Calu3 (cell line): ENCODE measurements around the gene TSHZ3. TPM values are rescaled to one million over a fixed set of nuclear protein-coding genes. Genes with fewer than 3 reads are reported as not detected.

ENCODE experiments used
- BruUV-seq: library from RNA; stranded (reverse); fragments of 400-500 nt; replicated peaks from 2 replicates; lab custom pipeline; 2021; lab: Mats Ljungman, UMichigan
- CTCF ChIA-PET: fragments of 300-600 bp; sonication (Branson Sonifier 250); formaldehyde crosslinking; loops from one replicate; lab custom pipeline; 2022; ENCODE audit warnings: antibody characterized with exemption; lab: Charles Lee
- DNase-seq: peaks from one replicate; pipeline ENCODE4 v3.0.0; 2022
- H3K27ac Mint-ChIP-seq: one replicate; pipeline ENCODE4 v1.8.0; 2022; ENCODE audit warnings: mixed read lengths; ENCODE audit not compliant: unreplicated experiment
- H3K27me3 Mint-ChIP-seq: one replicate; pipeline ENCODE4 v1.8.0; 2022; ENCODE audit warnings: mixed read lengths; ENCODE audit not compliant: unreplicated experiment
- H3K36me3 Mint-ChIP-seq: one replicate; pipeline ENCODE4 v1.8.0; 2022; ENCODE audit warnings: mild to moderate bottlenecking, moderate library complexity, mixed read lengths; ENCODE audit not compliant: insufficient read depth, unreplicated experiment
- H3K4me1 Mint-ChIP-seq: one replicate; pipeline ENCODE4 v1.8.0; 2022; ENCODE audit warnings: mild to moderate bottlenecking, low read depth, mixed read lengths; ENCODE audit not compliant: unreplicated experiment
- H3K4me3 Mint-ChIP-seq: one replicate; pipeline ENCODE4 v1.8.0; 2022; ENCODE audit warnings: mild to moderate bottlenecking, low read depth, moderate library complexity, mixed read lengths; ENCODE audit not compliant: unreplicated experiment
- H3K9me3 Mint-ChIP-seq: one replicate; pipeline ENCODE4 v1.8.0; 2022; ENCODE audit warnings: low read depth, mixed read lengths; ENCODE audit not compliant: unreplicated experiment
- intact Hi-C: fragments of 100-400 bp; cut with micrococcal nuclease; formaldehyde crosslinking; loops from one replicate; pipeline ENCODE4 v1.10.0; 2022; ENCODE audit not compliant: unreplicated experiment
- total RNA-seq: library from RNA; stranded (reverse); gene quantifications from 2 replicates; pipeline ENCODE4 v1.2.3, GENCODE V29; 2022
- TF ChIP-seq, protein P1 (sequence below): fragments of 200-600 bp; IDR thresholded peaks from one replicate; pipeline ENCODE4 v1.8.0; 2022; ENCODE audit warnings: antibody characterized with exemption; ENCODE audit not compliant: unreplicated experiment

Gene TSHZ3
- total RNA-seq, 1 experiment from 2014 or later: not detected

DNA sequence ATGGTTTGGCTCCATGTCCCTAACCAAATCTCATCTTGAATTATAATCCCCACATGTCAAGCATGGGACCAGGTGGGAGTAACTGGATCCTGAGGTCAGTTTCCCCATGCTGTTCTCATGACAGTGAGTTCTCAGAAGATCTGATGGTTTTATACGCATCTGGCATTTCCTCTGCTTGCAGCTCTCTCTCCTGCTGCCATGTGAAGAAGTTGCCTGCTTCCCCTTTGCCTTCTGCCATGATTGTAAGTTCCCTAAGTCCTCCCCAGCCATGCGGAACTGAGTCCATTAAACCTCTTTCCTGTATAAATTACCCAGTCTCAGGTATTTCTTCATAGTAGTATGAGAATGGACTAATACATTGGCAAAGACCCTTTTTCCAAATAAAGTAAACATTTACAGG, 96.8 kb downstream of the TSHZ3 start:
- peaks cover 16% of the 10 kb centered on the region for H3K9me3 Mint-ChIP-seq
- H3K27ac Mint-ChIP-seq: no peak overlapping the region
- intact Hi-C loops: no loop called here
- H3K4me1 Mint-ChIP-seq: no peaks in the 10 kb centered on the region
- H3K36me3 Mint-ChIP-seq: no peaks in the 10 kb centered on the region
- DNase-seq: no peak
- no peaks in the 10 kb centered on the region for H3K27me3 Mint-ChIP-seq
- TF ChIP-seq, protein P1, sequence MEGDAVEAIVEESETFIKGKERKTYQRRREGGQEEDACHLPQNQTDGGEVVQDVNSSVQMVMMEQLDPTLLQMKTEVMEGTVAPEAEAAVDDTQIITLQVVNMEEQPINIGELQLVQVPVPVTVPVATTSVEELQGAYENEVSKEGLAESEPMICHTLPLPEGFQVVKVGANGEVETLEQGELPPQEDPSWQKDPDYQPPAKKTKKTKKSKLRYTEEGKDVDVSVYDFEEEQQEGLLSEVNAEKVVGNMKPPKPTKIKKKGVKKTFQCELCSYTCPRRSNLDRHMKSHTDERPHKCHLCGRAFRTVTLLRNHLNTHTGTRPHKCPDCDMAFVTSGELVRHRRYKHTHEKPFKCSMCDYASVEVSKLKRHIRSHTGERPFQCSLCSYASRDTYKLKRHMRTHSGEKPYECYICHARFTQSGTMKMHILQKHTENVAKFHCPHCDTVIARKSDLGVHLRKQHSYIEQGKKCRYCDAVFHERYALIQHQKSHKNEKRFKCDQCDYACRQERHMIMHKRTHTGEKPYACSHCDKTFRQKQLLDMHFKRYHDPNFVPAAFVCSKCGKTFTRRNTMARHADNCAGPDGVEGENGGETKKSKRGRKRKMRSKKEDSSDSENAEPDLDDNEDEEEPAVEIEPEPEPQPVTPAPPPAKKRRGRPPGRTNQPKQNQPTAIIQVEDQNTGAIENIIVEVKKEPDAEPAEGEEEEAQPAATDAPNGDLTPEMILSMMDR: no peak
- no peak overlapping the region for H3K4me3 Mint-ChIP-seq
- CTCF ChIA-PET: no interaction called here
- no TSS peak for BruUV-seq

DNA sequence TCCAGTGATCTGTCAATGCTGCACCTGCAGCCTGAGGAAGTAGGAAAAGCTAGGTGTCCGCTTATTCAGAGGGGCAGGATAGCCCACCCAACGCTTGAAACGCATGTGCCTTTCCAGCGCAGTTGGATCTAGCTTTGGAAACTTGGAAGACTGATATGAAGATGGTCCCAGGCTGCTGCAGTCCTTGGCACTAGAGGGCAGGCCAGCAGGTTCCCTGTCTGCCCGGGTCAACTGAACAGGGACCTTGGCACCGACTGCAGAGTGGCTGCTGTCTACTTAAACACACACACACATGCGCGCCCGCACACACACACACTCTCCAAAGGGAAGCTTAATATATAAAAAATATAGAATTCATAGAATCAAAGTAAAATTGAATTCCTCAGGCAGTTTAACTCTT, 100.0 kb downstream of the TSHZ3 start:
- no peak for DNase-seq
- no peak overlapping the region for H3K4me3 Mint-ChIP-seq
- H3K36me3 Mint-ChIP-seq: no peaks in the 10 kb centered on the region
- CTCF ChIA-PET: interaction anchor here (0.7 kb wide), 1 partner anchor 268 kb away, joined by 3 read pairs; no protein-coding TSS in a partner anchor
- H3K4me1 Mint-ChIP-seq: no peaks in the 10 kb centered on the region
- peaks cover 19% of the 10 kb centered on the region for H3K9me3 Mint-ChIP-seq
- TF ChIP-seq, protein P1: no peak
- no TSS peak for BruUV-seq
- H3K27ac Mint-ChIP-seq: no peak overlapping the region
- H3K27me3 Mint-ChIP-seq: no peaks in the 10 kb centered on the region
- intact Hi-C loops: no loop called here

DNA sequence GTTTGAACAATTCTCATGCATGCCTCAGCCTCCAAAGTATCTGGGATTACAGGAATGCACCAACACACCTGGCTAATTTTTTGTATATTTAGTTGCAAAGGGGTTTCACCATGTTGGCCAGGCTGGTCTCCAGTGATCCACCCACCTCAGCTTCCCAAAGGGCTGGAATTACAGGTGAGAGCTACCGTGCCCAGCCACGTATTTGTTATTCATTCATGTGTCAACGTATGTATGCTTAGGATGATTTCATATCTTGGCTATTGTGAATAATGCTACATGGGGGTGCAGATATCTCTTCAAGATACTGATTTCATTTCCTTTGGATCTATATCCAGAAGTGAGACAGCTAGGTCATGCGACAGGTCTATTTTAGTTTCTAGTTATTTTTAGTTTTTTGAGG, 113.4 kb downstream of the TSHZ3 start:
- intact Hi-C loops: no loop called here
- TF ChIP-seq, protein P1: no peak
- Mint-ChIP-seq H3K4me3 (no peak overlapping the region), H3K4me1 (no peaks in the 10 kb centered on the region), H3K36me3 (no peaks in the 10 kb centered on the region), H3K27me3 (no peaks in the 10 kb centered on the region), H3K27ac (no peak overlapping the region), H3K9me3 (peaks cover 8% of the 10 kb centered on the region)
- no TSS peak for BruUV-seq
- CTCF ChIA-PET: no interaction called here
- DNase-seq: no peak

DNA sequence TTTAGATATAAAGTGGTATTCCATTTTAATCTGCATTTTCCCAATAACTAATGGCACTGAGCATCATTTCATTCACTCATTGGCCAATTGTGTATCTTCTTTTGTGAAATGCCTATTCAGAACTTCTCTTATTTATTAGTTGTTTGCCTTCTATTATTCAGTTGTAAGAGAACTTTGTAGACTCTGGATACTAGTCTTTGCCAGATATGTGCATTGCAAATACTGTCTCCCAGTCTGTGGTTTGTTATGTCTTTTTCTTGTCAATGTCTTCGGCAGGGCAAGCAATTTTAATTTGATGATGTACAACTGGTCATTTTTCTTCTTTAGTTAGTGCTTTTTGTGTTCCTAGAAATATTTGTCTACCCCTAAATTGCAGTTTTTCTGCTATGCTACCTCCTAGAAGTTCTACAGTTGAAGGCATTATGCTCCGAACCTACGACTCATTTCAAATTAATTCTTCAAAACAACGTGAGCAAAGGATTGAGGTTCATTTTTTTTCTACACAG, 115.9 kb downstream of the TSHZ3 start:
- no peak overlapping the region for H3K27ac Mint-ChIP-seq
- intact Hi-C loops: no loop called here
- DNase-seq: no peak

More for the DNA sequence above, 115.9 kb downstream of the TSHZ3 start:
- Mint-ChIP-seq H3K27me3 (no peaks in the 10 kb centered on the region), H3K4me3 (no peak overlapping the region), H3K9me3 (peaks cover 8% of the 10 kb centered on the region), H3K4me1 (no peaks in the 10 kb centered on the region), H3K36me3 (no peaks in the 10 kb centered on the region)
- TF ChIP-seq, protein P1: no peak
- CTCF ChIA-PET: no interaction called here
- BruUV-seq: no TSS peak
